ENCODE measurements around the gene UTP4.
"Not testable (repeated sequence)": the region's sequence is repeated elsewhere in the genome, so short reads cannot be mapped to it uniquely, and the experiment has no call there.

- TF ChIP-seq, protein P1, sequence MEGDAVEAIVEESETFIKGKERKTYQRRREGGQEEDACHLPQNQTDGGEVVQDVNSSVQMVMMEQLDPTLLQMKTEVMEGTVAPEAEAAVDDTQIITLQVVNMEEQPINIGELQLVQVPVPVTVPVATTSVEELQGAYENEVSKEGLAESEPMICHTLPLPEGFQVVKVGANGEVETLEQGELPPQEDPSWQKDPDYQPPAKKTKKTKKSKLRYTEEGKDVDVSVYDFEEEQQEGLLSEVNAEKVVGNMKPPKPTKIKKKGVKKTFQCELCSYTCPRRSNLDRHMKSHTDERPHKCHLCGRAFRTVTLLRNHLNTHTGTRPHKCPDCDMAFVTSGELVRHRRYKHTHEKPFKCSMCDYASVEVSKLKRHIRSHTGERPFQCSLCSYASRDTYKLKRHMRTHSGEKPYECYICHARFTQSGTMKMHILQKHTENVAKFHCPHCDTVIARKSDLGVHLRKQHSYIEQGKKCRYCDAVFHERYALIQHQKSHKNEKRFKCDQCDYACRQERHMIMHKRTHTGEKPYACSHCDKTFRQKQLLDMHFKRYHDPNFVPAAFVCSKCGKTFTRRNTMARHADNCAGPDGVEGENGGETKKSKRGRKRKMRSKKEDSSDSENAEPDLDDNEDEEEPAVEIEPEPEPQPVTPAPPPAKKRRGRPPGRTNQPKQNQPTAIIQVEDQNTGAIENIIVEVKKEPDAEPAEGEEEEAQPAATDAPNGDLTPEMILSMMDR (IDR thresholded peaks at IDR 0.05 in 8 of 11, conservative IDR thresholded peaks at IDR 0.05 in 3 of 11) = not testable (repeated sequence)
- not testable (repeated sequence) for TF ChIP-seq POLR2A, POLR2AphosphoS5 (IDR thresholded peaks at IDR 0.05)
Measured at GRCh38 chr16:69126801-69127200, 5.6 kb upstream of the UTP4 start.
